DMS153 treated with DMSO at 0.1 percent for 48 hours (cell line): ENCODE results near the gene PIAS4.

ENCODE experiments used
- DNase-seq: peaks from one replicate; lab custom pipeline; 2025; ENCODE audit not compliant: unreplicated experiment; lab: John Stamatoyannopoulos, UW

Gene PIAS4

DNA sequence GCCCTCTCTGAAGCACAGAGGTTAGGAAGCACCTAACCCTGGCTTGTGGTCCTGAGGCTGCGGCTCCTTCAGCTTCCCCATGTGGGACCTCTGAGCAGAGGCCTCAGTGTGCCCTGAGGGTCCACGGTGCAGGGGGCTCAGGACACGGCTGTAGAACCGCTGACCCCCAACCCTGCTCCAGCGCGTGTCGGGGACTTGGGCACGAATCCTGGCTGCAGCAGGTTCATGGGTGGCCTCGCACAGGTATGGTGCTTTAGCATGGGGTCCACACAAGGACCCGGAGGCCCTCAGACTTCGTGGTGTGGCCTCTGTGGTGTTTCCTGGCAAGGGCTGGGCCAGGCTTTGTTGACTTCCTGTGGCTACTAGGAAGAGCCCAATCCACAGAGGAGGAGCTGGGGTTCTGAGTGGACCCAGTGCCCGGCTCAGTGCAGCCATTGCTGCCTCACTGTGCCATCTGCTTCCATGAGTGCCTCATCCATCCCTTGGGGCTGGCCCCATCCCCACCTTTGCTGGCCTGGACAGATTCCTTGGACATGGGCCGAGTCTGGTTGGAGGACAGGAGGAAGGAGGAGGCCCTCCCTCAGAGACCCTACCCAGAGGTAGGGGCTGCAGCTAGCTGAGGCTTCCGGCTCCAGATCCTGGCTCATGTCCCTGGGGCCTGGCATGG lies 34.7 kb downstream of the PIAS4 start:
- no peak for DNase-seq

DNA sequence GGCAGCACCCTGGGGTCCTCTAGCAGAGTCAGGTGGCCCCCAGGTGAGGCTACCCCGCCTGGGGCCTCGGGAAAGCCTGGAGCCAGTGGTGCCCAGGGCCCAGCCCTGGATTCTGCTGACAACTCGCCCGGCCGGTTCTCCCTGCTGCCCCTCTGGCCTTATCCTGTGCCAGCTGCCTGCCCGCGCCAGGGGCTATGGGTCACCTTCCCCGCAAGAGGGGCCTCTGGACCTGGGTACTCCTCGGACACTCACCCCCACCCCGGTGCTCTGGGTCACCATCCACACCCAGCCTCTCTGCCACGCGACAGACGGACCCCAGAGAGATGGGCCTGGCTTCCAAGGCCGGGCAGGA lies 35.2 kb downstream of the PIAS4 start:
- DNase-seq = no peak

GRCh38 chr19:4043401-4043800 lies 35.9 kb downstream of the PIAS4 start:
- DNase-seq = no peak

DNA sequence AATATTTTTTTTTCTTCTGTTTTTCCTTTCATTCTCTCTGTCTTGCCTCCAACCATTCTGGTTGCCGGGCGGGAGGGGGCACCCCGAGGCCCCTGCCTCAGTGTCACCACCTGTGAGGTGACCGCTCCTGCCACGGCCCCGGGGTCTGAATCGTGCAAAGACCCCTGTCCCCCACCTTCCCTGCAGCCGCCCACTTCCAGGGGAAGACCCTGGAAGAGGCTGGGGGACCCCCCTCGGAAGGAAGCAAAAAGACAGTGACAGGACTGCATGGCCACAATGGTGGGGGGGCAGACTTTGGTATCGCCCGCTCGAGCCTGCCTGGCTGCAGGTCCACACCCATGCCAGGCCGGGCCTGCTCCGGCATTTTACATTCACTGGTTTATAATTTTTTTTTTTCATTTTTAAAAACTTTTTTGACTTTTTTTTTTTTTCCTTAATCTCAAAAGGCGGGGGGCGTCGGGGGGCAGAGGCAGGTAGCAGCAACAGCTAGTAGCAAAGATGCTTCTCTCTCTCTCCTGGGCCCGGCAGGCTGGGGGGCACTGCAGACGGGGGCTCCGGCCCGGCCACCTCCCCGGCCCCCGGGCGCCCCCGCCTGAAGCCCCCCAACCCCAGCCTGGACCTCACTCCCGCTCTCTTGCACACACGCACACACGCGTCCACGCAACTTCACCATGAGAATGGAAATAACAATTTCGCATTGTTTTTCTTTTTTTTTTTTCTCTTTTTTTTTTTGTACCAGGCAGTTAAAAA lies 36.6 kb downstream of the PIAS4 start:
- no peak for DNase-seq

DNA sequence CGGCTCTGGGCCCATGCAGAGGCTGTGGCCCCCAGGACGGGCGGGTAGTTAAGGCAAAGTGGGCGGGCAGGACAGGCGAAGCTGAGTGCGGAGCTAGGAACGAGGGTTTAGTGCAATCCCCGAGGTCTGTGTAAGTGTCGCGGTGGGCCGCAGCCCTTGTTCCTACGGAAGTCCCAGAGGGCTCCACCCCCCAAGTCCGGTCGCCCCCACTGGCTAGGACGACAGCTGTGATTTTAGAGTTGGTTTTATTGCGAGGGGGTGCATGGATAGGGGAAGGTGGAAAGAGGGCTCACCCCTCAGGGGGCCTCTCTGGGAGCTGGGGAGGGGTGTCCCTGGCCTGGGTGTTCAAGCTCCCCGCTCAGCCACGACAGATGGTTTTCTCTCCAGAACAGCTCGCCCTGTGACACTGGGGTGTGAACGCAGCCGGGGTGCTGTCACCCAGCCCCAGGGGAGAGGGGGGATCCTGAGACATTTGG lies 37.5 kb downstream of the PIAS4 start:
- DNase-seq = no peak

- no peak for DNase-seq
Observed at GRCh38 chr19:4045597-4046361, 38.2 kb downstream of the PIAS4 start.

DNA sequence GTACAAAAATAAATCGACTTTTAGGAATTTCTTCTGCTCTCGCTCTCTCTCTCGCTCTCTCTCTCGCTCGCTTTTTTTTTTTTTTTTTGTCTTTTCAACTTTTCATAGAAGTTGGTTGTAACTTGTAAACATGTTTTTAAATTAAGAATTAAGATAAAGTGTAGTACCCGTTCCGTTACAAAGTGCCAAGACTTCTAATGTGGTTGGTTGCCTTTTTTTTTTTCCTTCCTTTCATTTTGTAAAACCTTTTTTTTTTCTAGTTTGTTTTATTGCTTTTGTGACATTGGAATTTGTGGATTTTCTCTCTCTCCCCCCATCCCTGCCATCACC lies 38.8 kb downstream of the PIAS4 start:
- DNase-seq = no peak

- DNase-seq = no peak
Observed at GRCh38 chr19:4046946-4047683, 39.6 kb downstream of the PIAS4 start.

DNA sequence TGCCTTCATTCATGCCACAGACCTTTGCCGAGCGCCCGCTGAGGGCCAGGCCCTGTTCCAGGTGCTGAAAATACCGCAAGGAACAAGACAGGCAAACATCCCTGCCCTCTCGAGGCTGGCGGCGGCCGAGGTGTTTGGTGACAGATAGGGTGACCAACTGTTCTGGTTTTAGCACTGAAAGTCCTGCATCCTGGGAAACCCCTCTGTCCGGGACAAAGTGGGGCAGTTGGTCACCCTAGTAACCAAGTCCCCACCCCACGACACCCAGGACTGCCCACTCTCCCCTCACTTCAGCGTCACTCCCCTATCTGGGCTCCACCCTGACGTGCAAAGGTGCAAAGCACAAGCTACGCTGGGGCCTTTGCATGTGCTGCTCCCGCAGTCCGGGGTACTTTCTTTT lies 41.9 kb downstream of the PIAS4 start:
- no peak for DNase-seq

DNA sequence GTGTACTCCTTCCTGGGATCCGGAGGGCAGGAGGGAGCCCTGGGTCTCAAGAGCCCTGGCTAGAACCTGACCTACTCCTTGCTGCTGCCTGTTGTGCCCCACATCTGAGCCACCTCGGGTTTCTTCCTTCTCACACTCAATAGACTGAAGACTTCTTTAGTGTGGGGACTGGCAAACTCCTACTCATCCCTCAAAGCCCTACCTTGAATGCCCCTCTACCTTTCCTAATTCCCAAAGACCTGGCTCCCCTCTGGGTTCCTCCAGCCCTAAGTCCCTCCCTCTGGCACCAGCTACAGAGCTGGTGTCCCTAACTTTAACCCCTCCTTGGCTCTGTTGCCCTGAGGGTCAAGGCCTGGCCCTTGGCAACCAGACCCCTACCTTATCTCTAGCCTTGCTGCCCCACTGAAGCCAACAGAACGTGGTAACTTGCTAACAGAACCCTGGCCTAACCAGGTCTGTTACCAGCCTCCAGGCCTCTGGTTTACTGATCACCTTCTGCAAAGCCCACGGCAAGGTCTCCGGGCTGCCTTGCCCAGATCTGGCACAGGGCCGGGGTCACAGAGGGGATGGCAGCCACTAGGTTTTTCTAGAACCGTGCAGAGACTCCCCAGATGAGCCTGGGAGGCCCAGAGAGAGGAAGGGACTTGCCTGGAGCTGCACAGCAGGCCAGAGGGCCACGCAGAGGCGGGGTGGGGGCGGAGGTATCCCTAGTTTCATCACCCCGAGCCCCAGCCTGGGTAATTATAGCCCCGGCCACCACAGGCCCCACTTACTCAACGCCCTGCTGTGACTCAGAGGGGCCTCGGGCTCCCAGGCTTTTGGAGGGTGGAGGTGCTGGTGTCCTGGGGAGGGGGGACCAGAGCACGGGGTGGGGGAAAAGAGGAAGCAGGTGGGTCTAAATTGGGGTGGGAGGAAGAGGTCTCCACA lies 43.9 kb downstream of the PIAS4 start:
- DNase-seq = no peak

DNA sequence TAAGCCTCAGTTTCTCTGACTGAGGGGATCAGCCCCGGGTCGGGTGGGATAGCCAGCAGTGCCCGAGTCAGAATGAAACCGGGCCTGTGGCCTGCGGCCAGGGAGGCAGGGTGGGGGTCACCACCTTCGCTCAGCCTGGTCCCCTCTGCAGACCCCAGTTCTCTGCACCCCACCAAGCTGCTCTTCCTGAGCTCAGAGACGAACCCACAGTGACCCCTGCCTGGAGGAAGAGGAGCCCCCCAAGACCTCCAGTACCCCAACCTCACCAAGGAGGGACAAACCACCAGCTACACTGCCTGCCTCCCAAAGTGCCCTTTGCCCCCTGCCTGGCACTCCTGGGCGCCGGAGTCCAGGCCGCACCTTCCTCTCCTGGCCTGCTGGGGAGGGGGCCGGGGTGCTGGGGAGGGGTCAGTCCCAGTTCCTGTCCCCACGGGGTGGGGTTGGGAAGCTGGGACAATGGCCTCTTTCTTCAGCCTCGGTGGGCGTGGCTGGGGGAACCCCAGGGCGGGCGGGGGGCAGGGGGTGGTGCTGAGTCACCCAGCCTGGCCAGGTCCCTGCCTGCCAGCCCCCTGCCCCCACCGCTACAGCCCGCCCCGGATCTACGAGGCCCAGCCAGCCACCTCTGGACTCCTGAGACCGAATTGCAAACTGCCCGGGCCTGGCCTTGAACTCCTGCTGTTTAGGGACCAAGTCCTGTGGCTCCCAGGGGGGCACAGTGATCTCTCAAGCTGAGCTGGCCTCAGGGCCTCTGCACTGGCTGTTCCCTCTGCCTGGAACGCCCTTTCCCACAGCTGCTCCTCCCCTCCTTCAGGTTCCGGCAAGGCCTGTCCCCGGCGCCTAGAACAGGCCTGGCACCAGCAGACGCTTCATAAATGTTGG lies 44.8 kb downstream of the PIAS4 start:
- no peak for DNase-seq

GRCh38 chr19:4052993-4053422 lies 45.5 kb downstream of the PIAS4 start:
- DNase-seq = no peak

DNA sequence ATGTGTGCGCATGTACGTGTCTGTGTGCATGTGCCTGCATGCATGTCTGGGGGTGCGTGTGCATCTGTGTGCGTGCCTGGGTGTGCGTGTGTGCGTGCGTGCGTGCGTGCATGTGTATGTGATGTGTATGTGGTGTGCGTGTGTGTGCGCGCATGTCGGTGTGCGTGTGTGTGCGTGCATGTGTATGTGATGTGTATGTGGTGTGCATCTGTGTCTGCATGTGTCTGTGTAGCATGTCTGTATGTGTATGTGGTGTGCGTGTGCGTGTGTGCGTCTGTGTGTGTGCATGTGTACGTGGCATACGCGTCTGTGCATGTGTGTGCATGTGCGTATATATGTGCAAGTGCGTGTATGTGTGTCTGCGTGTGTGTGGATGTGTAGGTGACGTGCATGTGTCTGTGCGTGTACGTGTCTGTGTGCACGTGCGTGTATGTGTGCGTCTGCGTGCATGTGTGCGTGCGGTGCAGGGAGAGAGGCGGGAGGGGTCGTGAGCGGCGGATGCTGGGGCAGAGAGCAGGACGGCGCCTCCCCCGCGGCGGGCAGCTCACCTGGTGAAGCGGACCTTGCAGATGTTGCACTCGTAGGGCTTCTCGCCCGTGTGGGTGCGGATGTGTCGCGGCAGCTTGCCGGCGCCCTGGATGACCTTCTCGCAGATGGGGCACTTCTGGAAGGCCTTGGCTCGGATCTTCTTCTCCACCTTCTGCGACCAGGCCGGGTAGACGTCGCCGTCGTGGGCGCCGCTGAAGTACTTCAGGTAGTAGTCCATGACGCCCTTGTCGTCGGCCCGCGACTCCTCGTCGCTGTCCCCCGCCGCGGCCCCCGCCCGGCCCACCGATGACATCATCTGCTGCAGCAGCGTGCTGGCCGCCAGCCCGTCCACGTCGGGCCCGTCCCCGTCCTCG lies 46.1 kb downstream of the PIAS4 start:
- no peak for DNase-seq

DNA sequence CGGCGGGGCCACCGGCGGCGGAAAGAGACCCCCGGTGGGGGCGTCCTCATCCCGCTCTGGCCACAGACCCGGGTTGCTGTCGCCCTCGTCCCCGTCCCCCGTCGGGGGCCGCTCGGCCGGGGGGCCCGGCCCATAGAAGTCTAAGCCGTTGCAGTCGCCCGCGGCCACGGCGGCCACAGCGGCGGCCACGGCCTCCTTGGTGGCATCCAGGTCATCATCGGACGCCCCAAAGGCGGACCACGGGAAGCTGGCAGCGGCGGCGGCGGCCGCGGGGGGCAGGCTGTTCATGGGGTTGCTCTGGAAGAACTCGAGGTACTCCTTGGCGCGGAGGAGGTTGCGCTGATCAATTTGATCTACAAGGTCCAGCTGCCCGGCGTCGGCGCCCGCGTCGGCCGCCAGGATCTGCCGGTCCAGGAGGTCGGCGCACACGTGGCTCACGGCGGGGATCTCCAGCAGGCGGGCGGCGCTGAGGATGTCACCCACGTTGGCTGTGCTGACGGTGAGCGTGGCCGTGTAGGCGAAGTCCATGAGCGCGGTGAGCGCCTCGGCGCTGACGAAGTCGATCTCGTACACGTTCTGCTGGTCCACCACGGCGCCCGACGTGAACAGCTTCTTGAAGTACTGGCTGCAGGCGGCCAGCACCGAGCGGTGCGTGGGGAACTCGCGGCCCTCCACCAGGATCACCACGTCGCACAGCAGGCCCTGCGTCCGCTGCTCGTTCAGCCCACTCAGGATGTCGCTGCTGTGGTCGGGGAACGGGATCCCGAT lies 47.1 kb downstream of the PIAS4 start:
- DNase-seq = no peak

GRCh38 chr19:4055209-4055552 lies 47.6 kb downstream of the PIAS4 start:
- no peak for DNase-seq

- DNase-seq = no peak
Observed at GRCh38 chr19:4057931-4058692, 50.6 kb downstream of the PIAS4 start.
